PC-9 (cell line): ENCODE results near the gene SRSF7. TPM values are rescaled to one million over a fixed set of nuclear protein-coding genes. Genes with fewer than 3 reads are reported as not detected.

Source experiments
- BruUV-seq: library from RNA; stranded (reverse); fragments of 400-500 nt; replicated peaks from 2 replicates; lab custom pipeline; 2021; lab: Mats Ljungman, UMichigan
- CTCF ChIA-PET: fragments of 300-600 bp; sonication (Branson Sonifier 250); formaldehyde crosslinking; loops from one replicate; lab custom pipeline; 2022; ENCODE audit warnings: antibody characterized with exemption; lab: Charles Lee
- POLR2A ChIA-PET: fragments of 300-600 bp; sonication (Branson Sonifier 250); formaldehyde crosslinking; loops from one replicate; lab custom pipeline; 2022; ENCODE audit warnings: antibody characterized with exemption; ENCODE audit not compliant: unreplicated experiment; lab: Charles Lee
- DNase-seq, 2 experiments: peaks; one replicate each; pipeline versions ENCODE4 v3.0.0 to v3.0.0-alpha.2; 2015 to 2022; ENCODE audit warnings: mixed read lengths in 1 of 2
- H2AFZ ChIP-seq: fragments of 200-600 bp; sonication (generic); 2 replicates; pipeline ENCODE4 v1.8.1; 2017; ENCODE audit warnings: antibody characterized with exemption
- H3F3A ChIP-seq: fragments of 200-600 bp; sonication (generic); 2 replicates; pipeline ENCODE4 v1.8.1; 2017; ENCODE audit warnings: antibody characterized with exemption, mild to moderate bottlenecking, low read depth; ENCODE audit not compliant: insufficient read depth
- H3K27ac ChIP-seq: fragments of 200-600 bp; sonication (generic); 2 replicates; pipeline ENCODE4 v1.6.1; 2016; ENCODE audit warnings: mixed run types
- H3K27me3 ChIP-seq: fragments of 200-600 bp; sonication (generic); 2 replicates; pipeline ENCODE4 v1.6.1; 2016; ENCODE audit warnings: low read depth, mixed run types; ENCODE audit not compliant: insufficient read depth
- H3K36me3 ChIP-seq: fragments of 200-600 bp; sonication (generic); 2 replicates; pipeline ENCODE4 v1.6.1; 2016; ENCODE audit warnings: low read depth, mixed run types
- H3K4me1 ChIP-seq: fragments of 200-600 bp; sonication (generic); replicated peaks from 2 replicates; pipeline ENCODE4 v1.6.1; 2016; ENCODE audit warnings: mixed run types; ENCODE audit not compliant: insufficient read depth
- H3K4me2 ChIP-seq: fragments of 200-600 bp; sonication (generic); 2 replicates; pipeline ENCODE4 v1.6.1; 2017; ENCODE audit warnings: mixed run types
- H3K4me3 ChIP-seq: fragments of 200-600 bp; sonication (generic); 2 replicates; pipeline ENCODE4 v1.6.1; 2016; ENCODE audit warnings: mixed run types
- H3K79me2 ChIP-seq: fragments of 200-600 bp; sonication (generic); 2 replicates; pipeline ENCODE4 v1.6.1; 2017; ENCODE audit warnings: low read depth, mixed run types
- H3K9me2 ChIP-seq: fragments of 200-600 bp; sonication (generic); 2 replicates; pipeline ENCODE4 v1.8.1; 2017; ENCODE audit warnings: mild to moderate bottlenecking; ENCODE audit not compliant: insufficient read depth
- H3K9me3 ChIP-seq: fragments of 200-600 bp; sonication (generic); 2 replicates; pipeline ENCODE4 v1.8.1; 2016; ENCODE audit warnings: low read depth; ENCODE audit not compliant: insufficient read depth
- H4K20me1 ChIP-seq: fragments of 200-600 bp; sonication (generic); 2 replicates; pipeline ENCODE4 v1.8.1; 2017; ENCODE audit not compliant: insufficient read depth
- CTCF ChIP-seq: fragments of 200-600 bp; sonication (generic); conservative IDR thresholded peaks from 2 replicates; pipeline ENCODE4 v1.6.1; 2017; ENCODE audit warnings: mixed run types, antibody characterized with exemption, mild to moderate bottlenecking, moderate library complexity
- EZH2 ChIP-seq: fragments of 200-600 bp; sonication (generic); IDR thresholded peaks from 2 replicates; pipeline ENCODE4 v1.8.0; 2017; ENCODE audit warnings: antibody characterized with exemption, low read depth
- intact Hi-C: fragments of 100-400 bp; cut with micrococcal nuclease; formaldehyde crosslinking; loops from one replicate; pipeline ENCODE4 v1.10.0; 2022; ENCODE audit not compliant: unreplicated experiment
- total RNA-seq: library from RNA; stranded (reverse); gene quantifications from 2 replicates; pipeline ENCODE4 v1.2.3, GENCODE V29; 2021

Gene SRSF7
- total RNA-seq, 1 experiment from 2014 or later, result 111 TPM

- H3K27ac ChIP-seq, result peak overlapping the region; percentile 69
Observed at GRCh38 chr2:38720613-38721241, 30.4 kb downstream of the SRSF7 start.

GRCh38 chr2:38719706-38720105, 31.5 kb downstream of the SRSF7 start:
- Histone ChIP-seq H3K9me3 (no peaks in the 10 kb centered on the region), H3F3A (peaks cover 19% of the 10 kb centered on the region), H3K4me2 (no peak overlapping the region), H3K4me1 (peaks cover 41% of the 10 kb centered on the region), H4K20me1 (no peaks in the 10 kb centered on the region), H3K36me3 (no peaks in the 10 kb centered on the region), H2AFZ (no peak overlapping the region), H3K9me2 (no peaks in the 10 kb centered on the region), H3K27me3 (no peaks in the 10 kb centered on the region), H3K4me3 (no peak overlapping the region), H3K27ac (peak overlapping the region; percentile 69; the same call in 1 of the 2 replicates), H3K79me2 (no peaks in the 10 kb centered on the region)
- CTCF ChIA-PET, result no interaction called here
- no peak for DNase-seq
- intact Hi-C loops, result loop anchor here (1.0 kb wide), 2 partner anchors 53 to 117 kb away; partner anchors contain the start of genes GALM and HNRNPLL
- TF ChIP-seq EZH2 (no peak), CTCF (no peak)
- POLR2A ChIA-PET, result no interaction called here
- no TSS peak for BruUV-seq

More at GRCh38 chr2:38720613-38721241, 30.4 kb downstream of the SRSF7 start:
- Histone ChIP-seq H3K9me2 (no peaks in the 10 kb centered on the region), H2AFZ (no peak overlapping the region), H3F3A (peaks cover 19% of the 10 kb centered on the region), H3K9me3 (no peaks in the 10 kb centered on the region), H3K4me1 (peaks cover 38% of the 10 kb centered on the region), H4K20me1 (no peaks in the 10 kb centered on the region), H3K27me3 (no peaks in the 10 kb centered on the region), H3K79me2 (no peaks in the 10 kb centered on the region), H3K4me3 (no peak overlapping the region), H3K36me3 (no peaks in the 10 kb centered on the region), H3K4me2 (peak overlapping the region; percentile 13)
- intact Hi-C loops, result loop anchor here (1.0 kb wide), 3 partner anchors 27 to 118 kb away; partner anchors contain the start of genes GALM and HNRNPLL
- DNase-seq, result peak; percentile 87 to 98
- TF ChIP-seq CTCF (no peak), EZH2 (no peak)
- CTCF ChIA-PET, result interaction anchor here (0.5 to 0.6 kb wide), 3 partner anchors 43 to 463 kb away, joined by 3 to 4 read pairs (median 3); no protein-coding TSS in a partner anchor
- TSS peak; percentile 94 for BruUV-seq
- POLR2A ChIA-PET, result interaction anchor here (0.5 to 0.6 kb wide), 5 partner anchors 31 to 173 kb away, joined by 3 to 7 read pairs (median 5); partner anchors contain the start of gene GALM

GRCh38 chr2:38718601-38719000, 32.6 kb downstream of the SRSF7 start:
- H3K4me2 ChIP-seq, result no peak overlapping the region
- no peak overlapping the region for H3K27ac ChIP-seq
- CTCF ChIA-PET, result interaction anchor here (0.7 kb wide), 2 partner anchors 27 to 281 kb away, joined by 8 to 9 read pairs; no protein-coding TSS in a partner anchor

More at GRCh38 chr2:38718601-38719000, 32.6 kb downstream of the SRSF7 start:
- Histone ChIP-seq H3K4me1 (peaks cover 41% of the 10 kb centered on the region), H3F3A (peaks cover 19% of the 10 kb centered on the region), H3K27me3 (no peaks in the 10 kb centered on the region), H3K9me3 (no peaks in the 10 kb centered on the region), H2AFZ (no peak overlapping the region), H3K79me2 (no peaks in the 10 kb centered on the region), H3K4me3 (no peak overlapping the region), H3K36me3 (no peaks in the 10 kb centered on the region), H3K9me2 (no peaks in the 10 kb centered on the region), H4K20me1 (no peaks in the 10 kb centered on the region)
- no peak for TF ChIP-seq EZH2
- TF ChIP-seq CTCF, result no peak
- no peak for DNase-seq
- POLR2A ChIA-PET, result no interaction called here
- BruUV-seq, result no TSS peak
- intact Hi-C loops, result no loop called here
